GM12874 (cell line): ENCODE measurements around the gene WNT3.

Source experiments
- CTCF ChIP-seq: IDR thresholded peaks from 2 replicates; pipeline ENCODE4 v1.5.1; 2011; ENCODE audit warnings: low read depth, mild to moderate bottlenecking, control low read depth, low read length, moderate library complexity; ENCODE audit not compliant: insufficient read depth

The WNT3 gene

GRCh38 chr17:46719891-46720290, 98.6 kb downstream of the WNT3 start:
- no peak for TF ChIP-seq CTCF

GRCh38 chr17:46717999-46718398, 100.5 kb downstream of the WNT3 start:
- no peak for TF ChIP-seq CTCF
